HG03354 (cell line): ENCODE measurements around the gene RELN.
"Not testable (repeated sequence)": the region's sequence is repeated elsewhere in the genome, so short reads cannot be mapped to it uniquely, and the experiment has no call there.

Experiments used
- ATAC-seq: cut with Tn5 transposase; IDR thresholded peaks from one replicate; pipeline ENCODE4 v1.9.1; 2021; ENCODE audit warnings: mild to moderate bottlenecking; ENCODE audit not compliant: unreplicated experiment, poor library complexity, severe bottlenecking

RELN gene

DNA sequence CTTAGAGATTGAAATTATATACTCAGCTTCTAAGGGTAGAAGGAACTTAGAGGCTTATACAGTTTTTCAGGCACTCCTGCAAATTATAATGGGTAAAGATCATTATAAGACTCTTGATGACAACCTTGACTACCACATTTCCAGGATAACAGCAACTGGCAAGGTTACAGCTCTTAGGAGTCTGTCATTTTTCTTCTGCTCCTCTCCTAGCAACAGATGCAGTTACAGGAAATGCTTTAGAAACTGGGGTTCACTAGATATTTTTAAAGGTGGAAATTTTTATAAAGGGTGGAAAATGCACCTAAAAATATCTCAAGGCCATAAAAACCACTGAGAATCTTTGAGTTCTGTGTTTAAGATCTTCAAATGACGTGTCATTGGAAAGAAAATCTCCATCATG is 185.8 kb downstream of the RELN start:
- ATAC-seq: no peak

DNA sequence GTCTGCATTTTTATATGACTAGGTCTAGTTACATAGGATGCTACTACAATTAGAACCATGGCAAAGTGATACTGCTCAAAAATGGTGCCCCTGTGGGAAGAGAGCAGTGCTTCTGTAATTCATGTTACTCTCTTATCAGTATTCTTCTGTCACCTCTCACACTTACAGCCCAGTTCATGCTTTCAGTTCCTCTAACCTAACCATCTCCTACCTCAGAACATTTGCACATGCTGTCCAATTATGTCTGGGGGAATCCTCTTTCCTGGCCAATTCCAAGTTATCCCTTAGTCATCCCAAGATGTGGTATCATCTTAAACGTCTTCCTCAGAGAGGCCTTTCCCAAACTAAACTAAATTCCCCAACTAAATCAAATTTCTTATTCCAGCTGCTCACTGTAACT is 190.2 kb downstream of the RELN start:
- ATAC-seq: no peak

DNA sequence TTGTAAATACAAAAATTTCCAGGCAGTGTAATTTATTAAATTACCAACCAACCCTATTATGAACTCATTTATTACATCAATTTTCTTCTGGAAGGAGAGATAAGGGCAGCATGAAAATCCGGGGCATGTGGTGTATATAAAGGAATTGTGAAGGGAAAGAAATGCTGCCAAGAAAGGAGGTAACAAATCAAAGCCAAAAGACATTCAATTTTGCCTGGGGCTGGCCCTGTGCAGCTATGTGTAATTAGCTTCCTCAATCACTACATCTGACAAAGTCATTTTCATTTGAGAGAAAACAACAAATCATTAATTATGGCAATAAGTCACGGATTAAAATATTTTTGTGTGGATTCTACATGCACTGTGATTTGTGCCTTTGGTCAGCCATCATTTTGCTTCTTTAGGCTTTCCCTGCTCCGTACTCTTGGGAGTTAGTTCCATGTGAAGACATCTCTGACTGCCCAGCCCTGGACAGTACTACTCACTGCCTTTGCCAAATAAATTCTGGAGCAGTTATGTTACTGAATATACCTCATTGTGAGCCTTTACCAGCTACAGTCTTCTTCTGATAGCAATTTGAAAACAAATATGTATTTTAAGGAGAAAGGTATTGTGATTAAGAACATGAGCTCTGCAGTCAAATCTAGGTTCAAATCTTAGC is 191.7 kb downstream of the RELN start:
- no peak for ATAC-seq

DNA sequence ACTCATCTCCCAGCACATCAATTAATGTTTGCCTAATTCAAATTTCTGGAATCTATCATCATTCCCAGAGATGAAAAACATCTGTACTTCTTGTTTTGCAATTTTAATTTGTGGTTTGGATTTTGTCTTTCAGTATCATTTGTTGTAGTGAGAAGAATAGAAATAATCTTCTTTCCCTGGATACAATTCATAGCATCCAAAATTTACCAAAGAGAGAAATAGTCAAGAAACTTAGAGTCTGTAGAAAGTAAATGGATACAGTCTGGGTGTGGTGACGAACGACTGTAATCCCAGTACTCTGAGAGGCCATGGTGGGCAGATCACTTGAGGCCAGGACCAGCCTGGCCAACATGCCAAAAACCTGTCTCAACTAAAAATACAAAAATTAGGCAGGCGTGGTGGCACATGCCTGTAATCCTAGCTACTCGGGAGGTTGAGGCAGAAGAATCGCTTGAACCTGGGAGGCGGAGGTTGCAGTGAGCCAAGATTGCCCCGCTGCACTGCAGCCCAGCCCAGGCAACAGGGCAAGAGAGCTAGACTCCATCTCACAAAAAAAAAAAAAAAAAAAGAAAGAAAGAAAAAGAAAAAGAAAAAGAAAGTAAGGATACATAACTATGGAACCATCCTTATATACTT is 193.0 kb downstream of the RELN start:
- no peak for ATAC-seq

DNA sequence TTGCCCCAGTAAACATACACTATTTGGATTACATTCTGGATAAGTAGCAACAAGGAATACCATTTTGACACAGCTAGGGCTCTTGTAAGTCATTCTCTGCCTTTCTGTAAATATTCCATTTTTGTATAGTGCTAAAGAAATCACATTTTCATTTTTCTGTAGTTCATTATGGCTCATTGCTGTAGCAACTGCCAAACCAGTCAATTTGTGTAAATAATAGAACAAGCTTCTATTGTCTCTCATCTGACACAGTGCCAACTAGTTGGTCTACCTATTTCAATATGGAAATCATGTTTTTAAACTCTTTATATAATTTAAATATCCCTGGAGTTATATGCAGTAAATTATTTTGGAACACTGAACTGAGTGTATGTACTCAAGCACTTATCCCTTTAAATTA is 193.7 kb downstream of the RELN start:
- ATAC-seq: no peak

DNA sequence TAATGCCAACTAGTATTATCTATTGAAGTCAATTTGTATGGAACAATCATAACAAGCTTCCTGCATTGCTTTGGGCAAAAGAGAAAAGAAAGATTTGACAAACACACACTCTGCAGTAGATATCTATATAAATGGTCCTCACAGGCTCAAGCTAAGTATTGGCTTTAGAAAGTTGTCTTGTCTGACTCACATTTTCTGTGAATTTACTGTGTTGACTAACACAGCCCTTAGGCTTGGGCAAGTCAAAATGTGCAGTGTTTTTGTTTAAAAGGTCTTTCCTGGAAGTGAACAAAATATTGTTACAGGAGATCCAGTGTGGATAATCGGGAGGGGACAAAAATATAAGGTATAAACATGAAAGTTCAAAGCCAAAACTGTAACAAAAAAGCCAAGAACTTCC is 194.4 kb downstream of the RELN start:
- no peak for ATAC-seq

DNA sequence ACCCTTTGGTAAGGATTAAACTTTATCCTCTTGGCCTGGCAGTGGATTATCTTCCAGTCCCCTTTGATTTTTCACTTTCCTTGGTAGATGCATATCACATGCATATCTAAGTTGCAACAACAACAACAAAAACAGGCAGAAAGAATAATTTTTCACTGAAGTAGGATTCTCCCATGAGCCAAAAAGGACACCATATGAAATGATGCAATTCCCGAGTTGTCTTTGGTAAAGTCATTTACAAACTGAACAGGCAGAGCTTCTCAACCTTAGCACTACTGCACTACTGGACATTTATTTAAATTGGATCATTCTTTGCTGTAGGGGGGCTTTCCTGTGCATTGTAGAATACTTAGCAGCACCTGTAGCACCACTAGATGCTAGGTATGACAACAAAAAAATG is 195.0 kb downstream of the RELN start:
- ATAC-seq: no peak

DNA sequence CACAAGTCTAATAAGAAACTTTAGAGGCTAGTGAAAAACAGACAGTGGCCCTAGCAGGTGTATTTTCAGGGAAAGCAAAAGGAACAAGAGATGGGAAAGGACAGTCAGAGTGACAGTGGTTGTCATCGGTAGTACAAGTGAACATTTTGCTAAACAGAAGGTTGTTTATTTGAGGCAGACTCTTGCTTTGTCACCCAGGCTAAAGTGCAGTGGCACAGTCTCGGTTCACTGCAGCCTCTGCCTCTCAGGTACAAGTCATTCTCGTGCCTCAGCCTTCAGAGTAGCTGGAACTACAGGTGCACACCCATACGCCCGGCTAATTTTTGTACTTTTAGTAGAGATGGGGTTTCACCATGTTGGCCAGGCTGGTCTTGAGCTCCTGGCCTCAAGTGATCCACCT is 195.8 kb downstream of the RELN start:
- no peak for ATAC-seq

DNA sequence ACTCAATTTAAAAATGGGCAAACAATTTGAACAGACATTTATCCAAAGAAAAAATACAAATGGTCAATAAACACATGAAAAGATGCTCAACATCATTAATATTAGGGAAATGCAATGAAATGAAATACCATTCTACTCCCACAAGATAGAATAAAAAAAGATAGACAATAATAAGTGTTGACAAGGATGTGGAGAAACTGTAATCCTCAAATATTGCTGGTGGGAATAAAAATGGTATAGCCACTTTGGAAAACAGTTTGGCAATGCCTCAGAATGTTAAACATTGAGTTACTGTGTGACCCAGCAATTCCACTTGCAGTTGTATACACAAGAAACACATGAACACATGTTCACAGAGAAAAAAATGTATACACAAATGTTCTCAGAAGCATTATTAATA is 197.6 kb downstream of the RELN start:
- ATAC-seq: no peak

DNA sequence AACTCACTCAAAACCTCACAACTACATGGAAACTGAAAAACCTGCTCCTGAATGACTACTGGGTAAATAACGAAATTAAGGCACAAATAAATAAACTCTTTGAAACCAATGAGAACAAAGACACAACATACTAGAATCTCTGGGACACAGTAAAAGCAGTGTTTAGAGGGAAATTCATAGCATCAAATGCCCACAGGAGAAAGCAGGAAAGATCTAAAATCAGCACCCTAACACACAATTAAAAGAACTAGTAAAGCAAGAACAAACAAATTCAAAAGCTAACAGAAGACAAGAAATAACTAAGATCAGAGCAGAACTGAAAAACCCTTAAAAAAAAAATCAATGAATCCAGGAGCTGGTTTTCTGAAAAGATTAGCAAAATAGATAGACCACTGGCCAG is 202.4 kb downstream of the RELN start:
- not testable (repeated sequence) for ATAC-seq

DNA sequence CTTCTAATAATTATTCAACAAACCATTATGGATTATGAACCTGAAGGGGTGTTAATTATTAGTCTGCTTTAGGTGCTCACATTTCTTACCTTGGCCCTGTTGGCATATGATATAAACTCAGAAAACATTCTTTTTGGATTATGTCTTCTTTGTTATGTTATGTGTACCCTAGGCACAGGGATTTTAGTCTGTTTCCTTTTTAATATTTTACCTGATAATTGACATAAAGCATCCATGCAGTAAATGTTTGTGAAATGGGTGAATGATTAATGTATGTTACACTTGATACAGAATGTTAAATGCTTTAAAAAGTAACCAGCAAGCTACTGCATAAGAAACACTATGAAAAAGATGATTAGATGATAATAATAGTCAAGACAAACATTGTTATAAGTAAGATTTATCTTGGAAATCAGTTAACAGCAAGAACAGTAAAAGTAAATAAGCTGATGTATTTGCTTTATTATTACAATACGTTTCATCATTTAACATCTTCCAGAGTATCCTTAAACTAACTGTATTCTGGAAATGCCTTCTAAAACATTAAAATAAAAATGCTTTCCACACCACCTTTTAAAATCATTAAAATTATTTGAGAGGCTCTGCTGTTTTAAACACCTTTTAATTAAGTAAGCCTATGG is 204.7 kb downstream of the RELN start:
- ATAC-seq: no peak

DNA sequence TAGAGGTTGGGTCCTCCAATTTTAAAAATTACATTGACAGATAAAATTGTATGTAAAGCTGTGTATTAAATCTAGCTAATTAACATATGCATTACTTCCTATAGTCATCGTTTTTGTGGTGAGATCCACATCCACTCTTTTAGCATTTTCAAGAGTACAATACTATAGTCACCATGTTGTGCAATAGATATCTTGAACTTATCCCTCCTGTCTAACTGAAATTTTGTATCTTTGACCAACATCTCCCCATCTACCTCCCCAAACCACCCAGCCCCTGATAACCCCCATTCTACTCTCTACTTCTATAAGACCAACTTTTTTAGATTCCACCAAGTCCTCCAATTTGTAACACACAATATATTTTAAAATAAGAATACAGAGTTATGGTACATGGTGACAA is 208.0 kb downstream of the RELN start:
- no peak for ATAC-seq

DNA sequence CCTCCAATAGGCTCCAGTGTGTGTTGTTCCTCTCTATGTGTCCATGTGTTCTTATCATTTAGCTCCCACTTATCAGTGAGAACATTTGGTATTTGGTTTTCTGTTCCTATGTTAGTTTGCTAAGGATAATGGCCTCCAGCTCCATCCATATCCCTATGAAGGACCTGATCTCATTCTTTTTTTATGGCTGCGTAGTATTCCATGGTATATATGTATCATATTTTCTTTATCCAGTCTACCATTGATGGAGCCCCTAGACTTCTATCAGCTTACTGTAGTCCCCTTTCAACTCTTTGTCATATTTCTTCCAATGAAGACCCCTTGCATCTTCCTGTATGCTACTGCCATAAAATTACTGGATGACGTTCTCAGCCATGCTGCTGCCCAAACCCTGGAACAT is 208.9 kb downstream of the RELN start:
- not testable (repeated sequence) for ATAC-seq

DNA sequence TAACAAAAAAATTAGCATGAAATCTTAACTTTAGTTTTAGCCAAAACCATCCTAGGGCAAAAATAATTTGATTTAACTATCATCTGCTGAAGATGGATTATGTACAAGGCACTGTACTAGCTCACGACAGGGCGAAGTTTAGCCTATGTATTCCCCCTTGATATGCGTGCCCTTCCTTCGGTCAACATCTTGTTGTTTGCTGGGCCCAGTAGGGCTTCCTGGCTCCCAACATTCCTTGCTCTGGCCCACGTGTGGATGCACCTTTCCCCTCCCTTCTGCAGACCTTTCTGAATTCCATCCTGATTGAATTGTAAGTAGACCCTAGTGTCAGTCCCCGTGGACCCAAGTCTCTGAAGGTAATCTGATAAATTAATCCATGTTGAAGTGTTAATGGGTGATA is 212.0 kb downstream of the RELN start:
- ATAC-seq: no peak

DNA sequence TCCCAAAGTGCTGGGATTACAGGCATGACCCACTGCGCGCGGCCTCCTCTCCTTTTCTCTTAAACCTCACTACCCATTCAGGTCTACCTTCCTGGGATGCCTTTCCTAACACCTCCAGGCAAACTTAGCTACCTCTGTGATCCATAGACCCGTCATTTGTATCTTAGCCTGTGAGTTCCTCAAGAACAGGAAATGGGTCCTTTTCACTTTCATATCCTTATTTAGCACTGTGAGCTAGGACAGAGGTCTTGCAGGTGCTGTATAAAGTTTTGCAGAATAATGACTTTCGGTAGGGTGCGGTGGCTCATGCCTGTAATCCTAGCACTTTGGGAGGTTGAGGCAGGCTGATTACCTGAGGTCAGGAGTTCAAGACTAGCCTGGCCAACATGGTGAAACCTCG is 215.7 kb downstream of the RELN start:
- ATAC-seq: no peak

DNA sequence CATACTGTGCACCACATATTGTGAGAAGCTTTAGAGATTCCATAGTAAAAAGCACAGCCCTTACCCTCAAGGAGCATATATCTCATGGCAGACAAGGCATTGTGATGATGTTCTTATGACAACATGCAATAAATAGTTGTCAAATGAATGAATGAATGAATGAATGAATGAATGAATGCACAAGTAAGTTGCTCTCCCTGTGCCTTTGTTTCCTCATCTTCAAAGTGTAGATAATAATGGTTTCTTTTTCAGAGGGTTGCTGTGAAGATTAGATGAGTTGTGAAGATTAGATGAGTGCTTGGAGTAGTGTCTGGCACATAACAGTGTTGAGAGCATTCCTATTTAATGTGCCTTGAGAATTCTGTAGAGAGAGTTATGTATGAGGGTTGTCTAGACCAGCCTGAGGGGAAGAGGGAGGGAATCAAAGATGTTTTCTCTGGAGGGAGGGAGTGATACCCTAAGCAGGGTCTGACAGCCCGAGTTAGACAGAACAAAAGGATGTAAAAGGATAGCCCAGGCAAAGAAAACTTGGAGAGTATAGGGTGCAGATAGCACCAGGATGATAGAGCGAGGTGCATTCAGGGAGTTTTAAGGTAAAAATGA is 217.2 kb downstream of the RELN start:
- no peak for ATAC-seq

DNA sequence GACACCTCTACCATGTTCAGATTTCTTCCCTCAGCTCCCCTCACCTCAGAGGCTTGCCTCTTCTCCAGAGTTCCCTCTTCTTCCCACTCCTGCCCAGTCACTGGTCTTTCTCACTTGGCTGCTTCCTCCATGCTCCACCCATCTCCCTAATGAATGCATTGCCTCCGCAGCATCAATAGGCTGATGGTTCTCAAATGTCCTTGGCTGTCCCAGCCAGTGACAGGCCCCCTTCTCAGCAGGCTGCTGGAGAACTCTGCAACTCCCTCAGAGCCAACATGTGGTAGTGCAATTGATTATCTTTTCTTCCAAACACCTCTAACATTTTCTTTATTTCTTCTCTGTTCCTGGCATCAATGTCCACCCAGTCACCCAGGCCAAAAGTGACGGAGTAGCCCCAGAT is 218.2 kb downstream of the RELN start:
- no peak for ATAC-seq

DNA sequence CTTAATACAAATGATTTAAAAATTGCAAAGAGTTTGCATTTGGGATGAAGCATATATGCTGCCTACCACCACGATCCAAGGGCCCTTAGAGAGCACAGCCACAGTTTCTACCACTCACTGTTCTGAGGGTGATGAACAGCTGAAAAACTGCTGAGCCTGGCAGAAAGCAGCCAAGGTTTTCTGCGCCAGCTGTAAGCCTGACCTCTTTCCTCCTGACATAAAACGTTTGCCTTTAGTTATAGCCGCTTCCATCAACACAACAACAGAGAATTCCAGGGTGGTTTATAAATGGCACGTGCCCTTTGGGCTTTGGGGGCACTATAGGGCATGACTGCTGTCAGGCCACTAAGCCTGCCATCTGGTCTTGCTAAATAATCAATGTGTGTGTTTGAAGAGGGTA is 222.8 kb downstream of the RELN start:
- no peak for ATAC-seq

DNA sequence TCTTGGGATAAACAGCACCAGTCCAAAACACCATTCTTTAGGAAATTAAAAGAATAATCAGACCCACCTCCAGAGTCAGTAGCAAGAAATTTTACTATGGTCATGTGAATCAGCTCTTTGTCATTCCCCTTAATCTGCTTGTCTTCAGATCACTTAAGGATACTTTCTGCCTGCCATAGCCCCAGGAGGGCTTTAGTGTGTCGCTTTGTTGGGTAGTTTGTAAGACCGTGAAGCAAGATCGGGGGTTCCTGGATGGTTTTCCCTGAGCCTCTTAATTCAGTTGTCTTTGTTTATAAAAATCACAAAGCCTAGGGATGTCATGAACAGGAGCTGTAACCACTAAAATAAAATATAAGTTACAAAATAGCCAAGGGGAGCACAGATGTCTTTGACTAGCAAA is 223.6 kb downstream of the RELN start:
- no peak for ATAC-seq

DNA sequence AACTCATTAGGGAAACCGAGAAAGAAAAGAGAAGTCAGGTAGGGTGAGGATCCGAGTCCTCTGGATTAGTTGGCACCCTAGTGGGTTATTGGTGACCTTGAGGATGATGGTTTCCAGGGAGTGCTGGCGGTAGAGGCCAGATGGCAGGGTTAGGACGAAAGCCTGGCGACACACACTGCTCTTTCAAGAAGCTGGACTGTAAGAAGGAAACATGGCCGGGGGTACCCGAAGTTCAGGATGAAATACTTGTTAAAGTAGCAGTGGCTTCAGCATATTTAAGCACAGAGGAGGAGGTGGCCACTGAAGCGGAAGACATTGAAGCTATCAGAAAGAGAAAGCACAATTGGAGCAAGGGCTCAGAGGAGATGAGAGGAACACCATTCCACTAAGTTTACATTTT is 224.6 kb downstream of the RELN start:
- ATAC-seq: no peak

DNA sequence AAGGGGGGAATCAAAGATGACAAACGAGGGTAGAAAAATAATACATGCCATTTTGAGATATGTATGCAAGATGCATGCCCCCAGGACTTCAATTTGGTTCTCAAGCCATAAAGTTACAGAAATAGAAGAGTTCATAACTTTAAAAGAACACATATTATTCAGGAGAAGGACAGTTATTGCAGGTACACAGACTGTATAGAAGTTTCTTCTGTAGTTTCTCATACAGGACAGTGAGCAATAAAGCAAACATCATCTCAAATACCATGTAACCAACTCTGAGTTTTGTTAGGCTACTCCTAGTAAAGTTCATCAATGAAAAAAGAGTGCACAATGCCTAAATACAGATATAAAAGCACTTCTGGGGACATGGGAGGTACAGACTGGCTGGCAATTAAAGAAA is 226.6 kb downstream of the RELN start:
- ATAC-seq: no peak
